GM18520 (cell line): ENCODE measurements around the gene FASTKD2.

ENCODE experiments used
- ATAC-seq: cut with Tn5 transposase; IDR thresholded peaks from one replicate; pipeline ENCODE4 v1.9.1; 2021; ENCODE audit not compliant: unreplicated experiment

Gene FASTKD2

GRCh38 chr2:206836722-206837121, 71.3 kb downstream of the FASTKD2 start:
- no peak for ATAC-seq

GRCh38 chr2:206837775-206838174, 72.4 kb downstream of the FASTKD2 start:
- no peak for ATAC-seq

GRCh38 chr2:206838690-206839089, 73.3 kb downstream of the FASTKD2 start:
- ATAC-seq, result no peak

- ATAC-seq, result no peak
These were observed 75.6 kb downstream of the FASTKD2 start for GRCh38 chr2:206840999-206841398.
